HG03558 (cell line): ENCODE data around the gene DLGAP1.

Experiments
- ATAC-seq: cut with Tn5 transposase; IDR thresholded peaks from one replicate; pipeline ENCODE4 v1.9.1; 2021; ENCODE audit warnings: moderate number of reproducible peaks; ENCODE audit not compliant: unreplicated experiment; ENCODE audit errors: extremely low read depth

The DLGAP1 gene

GRCh38 chr18:3757361-3757760 lies 697.7 kb downstream of the DLGAP1 start:
- no peak for ATAC-seq

DNA sequence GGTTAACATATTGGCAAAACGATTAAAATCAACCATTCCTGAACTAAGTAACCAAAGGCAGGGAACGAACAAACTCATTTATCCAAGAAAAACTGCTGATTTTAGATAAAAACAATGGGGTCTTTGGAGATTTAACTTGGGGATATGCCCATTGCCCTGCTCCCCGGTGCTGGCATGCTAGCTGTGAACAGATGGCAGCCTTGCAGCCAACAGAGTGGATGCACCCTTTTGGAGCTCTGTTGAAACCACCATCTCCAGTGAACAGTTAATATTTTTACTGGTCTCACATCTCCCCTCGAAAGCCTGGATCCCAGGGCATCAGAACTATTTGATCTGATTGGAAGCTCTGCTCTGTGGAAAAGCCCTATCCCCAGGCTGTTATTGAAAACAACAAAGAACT lies 702.0 kb downstream of the DLGAP1 start:
- ATAC-seq, result no peak

GRCh38 chr18:3748086-3748485 lies 707.0 kb downstream of the DLGAP1 start:
- no peak for ATAC-seq

DNA sequence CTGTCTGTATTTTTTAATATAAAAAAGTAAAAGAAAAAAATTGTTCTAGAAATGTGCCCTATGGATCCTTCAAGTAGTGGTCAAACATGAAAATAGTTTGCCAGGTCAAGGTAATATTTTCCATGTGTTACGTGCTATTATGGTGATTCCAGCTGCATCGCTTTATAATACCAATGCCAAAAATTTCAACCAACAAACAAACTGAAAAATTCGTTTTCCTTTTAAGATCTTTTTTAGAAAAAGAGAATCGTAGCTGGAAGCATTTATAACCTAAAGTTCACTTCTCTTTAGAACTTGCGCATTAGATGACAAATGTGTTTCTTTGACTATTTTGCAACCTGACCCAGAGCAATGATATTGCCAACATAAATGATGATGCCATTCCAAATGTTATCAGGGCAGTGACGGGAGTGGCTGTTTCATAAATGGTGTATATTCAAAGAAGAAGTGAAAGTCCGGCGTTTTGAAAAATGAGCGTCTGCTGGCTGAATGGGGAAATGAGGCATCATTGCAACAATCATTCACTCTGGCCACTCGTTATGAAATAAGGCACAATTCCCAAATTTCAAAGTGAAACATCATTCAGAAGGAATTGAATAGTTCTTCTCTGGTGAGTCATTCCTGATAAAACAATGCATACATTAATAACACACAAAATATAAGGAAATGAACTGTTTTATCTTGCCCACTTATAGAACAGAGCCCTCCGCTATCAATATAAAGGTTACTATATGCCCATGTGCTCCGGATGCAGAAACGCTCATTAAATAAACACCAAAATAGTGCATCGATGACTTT lies 707.7 kb downstream of the DLGAP1 start:
- no peak for ATAC-seq

DNA sequence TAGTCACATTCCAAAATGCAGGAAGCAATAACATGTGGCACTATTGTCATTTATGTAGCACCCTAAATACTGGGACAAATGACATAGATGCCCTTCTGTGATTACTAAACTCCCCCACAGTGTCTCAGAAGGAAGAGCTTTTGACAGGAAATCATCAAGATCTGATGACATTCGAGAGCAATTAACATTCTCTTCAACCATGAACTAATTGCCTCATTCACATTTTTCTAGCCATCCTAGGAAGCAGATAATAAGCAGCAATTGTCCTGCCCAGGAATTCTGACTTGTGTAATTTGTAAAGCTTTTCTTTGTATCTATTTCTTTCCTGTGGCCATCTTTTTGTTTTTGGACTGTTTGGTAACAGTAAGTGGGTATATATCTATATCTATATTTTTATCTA lies 712.6 kb downstream of the DLGAP1 start:
- no peak for ATAC-seq

DNA sequence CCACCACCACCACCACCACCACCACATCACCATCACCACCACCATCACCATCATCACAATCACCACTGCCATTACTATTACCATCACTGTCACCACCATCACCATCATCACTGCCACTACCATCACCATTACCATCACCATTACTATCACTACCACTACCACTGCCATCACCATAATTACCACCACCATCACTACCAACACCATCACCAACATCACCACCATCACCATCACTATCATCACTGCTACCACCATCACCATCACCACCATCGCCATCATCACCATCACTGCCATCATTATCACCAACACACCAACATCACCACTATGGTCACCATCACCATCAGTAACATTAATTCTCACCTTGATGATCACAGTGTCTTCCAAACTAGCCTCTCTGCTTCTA lies 713.8 kb downstream of the DLGAP1 start:
- ATAC-seq, result no peak

GRCh38 chr18:3728704-3729437 lies 726.2 kb downstream of the DLGAP1 start:
- no peak for ATAC-seq

DNA sequence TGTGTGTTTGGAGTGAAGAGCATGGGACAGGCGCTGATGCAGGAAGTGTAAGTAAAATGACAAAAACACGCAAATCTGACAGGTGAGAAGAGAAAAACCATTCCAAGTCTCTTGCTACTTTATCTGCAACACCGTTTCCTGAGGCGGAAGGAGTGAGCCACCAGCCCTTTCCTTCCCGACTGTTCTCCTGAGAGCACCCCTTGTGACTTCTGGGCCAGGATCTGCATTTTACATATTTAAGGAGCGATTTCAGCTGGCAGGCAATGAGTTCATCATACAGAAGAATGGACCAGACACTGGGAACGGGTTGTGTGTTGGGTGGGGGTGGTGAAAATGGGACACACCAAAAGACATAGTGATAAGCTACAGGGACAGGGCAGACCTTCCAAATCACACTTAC lies 727.8 kb downstream of the DLGAP1 start:
- ATAC-seq, result no peak

DNA sequence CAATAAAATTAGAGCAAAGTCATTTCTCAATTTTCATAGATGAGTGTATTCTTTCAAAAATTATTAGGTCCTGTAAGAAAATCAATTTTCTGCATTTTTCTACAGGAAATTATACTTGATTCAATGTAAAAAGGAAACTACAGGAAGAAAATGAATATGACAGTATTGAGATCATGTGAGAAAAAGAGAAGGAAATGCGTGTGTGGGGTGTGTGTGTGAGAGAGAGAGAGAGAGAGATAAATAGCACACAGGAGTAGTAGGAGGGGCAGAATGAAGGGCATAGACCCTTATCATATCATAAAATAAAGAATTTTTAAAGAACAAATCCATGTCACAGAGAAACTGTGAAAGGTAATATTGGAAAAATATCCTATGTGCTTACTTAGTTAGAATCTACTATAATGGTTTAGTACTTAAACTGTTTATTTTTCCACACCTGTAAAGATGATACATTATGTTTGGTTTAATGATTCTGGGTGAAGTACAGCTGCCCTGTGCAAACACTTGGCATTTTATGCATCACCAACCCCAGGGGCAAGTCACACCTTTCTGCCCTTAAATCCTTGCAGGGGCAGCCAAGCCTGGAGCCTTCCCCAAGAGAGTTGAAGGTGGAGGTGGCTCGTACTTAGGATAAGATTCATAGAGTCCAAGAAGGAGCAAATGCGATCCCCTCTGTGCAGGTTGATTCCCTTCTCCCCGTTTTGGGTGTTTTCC lies 728.7 kb downstream of the DLGAP1 start:
- no peak for ATAC-seq

DNA sequence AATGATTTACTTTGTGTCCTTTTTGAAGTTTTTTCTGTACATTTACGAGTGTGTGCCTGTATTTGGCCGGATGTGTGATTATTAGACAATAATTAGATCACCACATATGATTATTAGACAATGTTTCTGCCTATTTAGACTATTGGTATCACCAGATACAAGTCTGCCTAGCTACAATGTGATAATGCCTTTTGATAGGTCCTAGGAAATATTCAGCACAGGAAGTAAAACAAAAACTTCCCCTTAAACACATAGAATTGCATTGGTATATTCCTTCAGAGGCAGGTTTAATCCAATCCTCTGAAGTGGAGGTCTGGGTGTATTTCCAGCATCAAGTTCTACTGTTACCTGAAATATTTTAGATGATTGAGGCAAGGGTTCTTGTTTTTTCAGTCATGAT lies 730.0 kb downstream of the DLGAP1 start:
- ATAC-seq, result no peak

GRCh38 chr18:3723554-3723953 lies 731.6 kb downstream of the DLGAP1 start:
- ATAC-seq, result no peak

DNA sequence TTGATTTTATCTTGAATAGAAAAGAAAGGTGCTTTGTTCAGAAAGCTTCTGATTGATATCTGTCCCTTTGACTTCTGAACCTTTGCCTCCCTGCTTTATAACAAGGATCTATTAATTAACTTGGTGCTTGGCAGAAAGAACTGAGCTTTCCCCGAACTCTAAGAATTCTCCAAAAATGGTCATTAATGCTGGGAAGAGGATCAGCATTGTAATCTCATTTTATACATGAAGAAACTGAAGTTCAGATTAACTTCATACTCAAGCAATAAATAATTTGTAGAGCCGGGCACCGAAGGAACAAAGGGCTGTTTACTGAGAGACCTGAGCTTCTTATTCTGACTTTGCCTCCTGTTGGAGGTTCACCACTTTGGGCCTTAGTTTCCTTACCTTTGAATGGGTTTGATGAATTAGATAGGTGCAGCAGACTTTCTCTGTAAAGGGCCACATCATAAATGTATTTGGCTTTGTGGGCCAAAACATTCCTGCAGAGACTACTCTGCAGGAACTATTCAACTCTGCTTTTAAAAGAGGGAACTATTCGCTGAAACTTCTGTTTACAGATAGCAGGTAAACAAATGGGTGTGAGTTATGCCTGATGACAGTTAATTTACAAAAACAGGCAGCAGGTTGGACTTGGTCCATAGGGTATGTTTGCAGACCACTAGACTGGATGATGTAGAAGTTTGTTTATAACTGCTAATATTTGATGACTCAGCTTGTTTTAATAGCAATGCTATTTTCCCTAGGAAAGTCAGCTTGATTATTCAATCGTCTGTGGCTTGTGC lies 732.3 kb downstream of the DLGAP1 start:
- no peak for ATAC-seq

- ATAC-seq, result no peak
Measured at GRCh38 chr18:3721771-3722648, 733.1 kb downstream of the DLGAP1 start.

DNA sequence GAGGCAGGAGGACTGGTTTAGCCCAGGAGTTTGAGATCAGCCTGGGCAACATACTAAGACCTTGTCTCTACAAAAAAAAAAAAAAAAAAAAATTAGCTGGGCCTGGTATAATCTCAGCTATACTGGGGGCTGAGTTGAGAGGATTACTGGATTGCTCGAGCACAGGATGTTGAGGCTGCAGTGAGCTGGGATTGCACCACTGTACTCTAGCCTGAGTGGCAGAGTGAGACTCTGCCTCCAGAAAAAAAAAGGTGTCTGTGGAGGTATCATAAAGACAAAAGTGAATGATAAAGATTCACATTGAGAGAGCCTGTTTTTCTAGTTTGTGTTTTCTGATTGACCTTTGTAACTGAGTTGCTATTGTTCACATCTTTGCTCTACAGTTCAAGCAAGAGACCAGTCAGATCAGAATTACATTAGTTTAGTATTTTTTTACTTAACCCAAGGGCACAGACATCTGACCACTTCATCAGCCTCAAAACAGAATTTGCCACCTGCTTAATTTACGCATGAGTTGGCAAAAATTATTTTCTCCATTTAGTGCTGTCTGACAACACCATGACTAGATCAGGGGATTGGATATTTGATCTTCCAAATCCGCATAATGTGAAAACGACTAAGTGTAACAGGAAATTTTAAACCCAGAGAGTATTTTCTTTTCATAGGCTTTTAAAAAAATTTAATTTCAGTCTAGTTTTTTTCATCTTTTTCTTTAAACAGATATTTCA lies 734.1 kb downstream of the DLGAP1 start:
- no peak for ATAC-seq

DNA sequence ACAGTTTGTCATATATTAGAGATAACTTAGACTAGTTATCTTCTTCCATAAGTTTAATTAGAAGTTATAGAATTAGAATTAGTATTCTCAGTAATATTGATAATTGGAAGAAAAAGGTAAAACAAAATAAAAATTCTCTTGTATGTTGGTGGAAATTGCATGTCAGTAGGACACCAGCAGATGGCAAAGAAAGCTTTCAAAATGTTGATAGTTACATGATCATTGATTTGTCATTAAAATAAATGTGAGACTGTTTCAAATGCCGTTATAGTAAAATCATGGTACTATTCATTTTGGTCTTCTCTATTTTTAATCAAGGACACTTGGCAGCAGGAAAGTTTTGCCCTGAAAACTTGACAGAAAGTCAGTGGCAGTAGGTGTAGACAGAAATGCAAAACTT lies 734.9 kb downstream of the DLGAP1 start:
- no peak for ATAC-seq

GRCh38 chr18:3717376-3718025 lies 737.6 kb downstream of the DLGAP1 start:
- ATAC-seq, result no peak

GRCh38 chr18:3716116-3716660 lies 738.9 kb downstream of the DLGAP1 start:
- ATAC-seq, result no peak
